ENCODE data around the gene DOCK7. TPM values are rescaled to one million over a fixed set of nuclear protein-coding genes. Genes with fewer than 3 reads are reported as not detected.
"Not testable (repeated sequence)": the region's sequence is repeated elsewhere in the genome, so short reads cannot be mapped to it uniquely, and the experiment has no call there.

Gene DOCK7
- total and polyA plus RNA-seq, 9 donors, result 12.7 to 43.1 (median 38.2) TPM

GRCh38 chr1:62588000-62588399 is 100.2 kb downstream of the DOCK7 start:
- no peaks in the 10 kb centered on the region for H3K27me3 ChIP-seq
- intact Hi-C loops (cut with DNase I), result no loop called here
- no peaks in the 10 kb centered on the region for H3K36me3 ChIP-seq
- no peaks in the 10 kb centered on the region for H3K9me3 ChIP-seq
- no peak for TF ChIP-seq POLR2A (IDR thresholded peaks at IDR 0.05)
- no peak for TF ChIP-seq EP300 (IDR thresholded peaks at IDR 0.05)
- no peak for TF ChIP-seq CTCF (IDR thresholded peaks at IDR 0.05)
- H3K4me3 ChIP-seq, result no peak overlapping the region
- no peaks in the 10 kb centered on the region for H3K4me1 ChIP-seq (ENCODE audit: insufficient read depth)
- H3K27ac ChIP-seq, result no peak overlapping the region
- DNase-seq, result no peak

GRCh38 chr1:62585469-62586155 is 102.6 kb downstream of the DOCK7 start:
- H3K27me3 ChIP-seq, result no peaks in the 10 kb centered on the region
- H3K4me1 ChIP-seq (ENCODE audit: insufficient read depth), result no peaks in the 10 kb centered on the region
- no peaks in the 10 kb centered on the region for H3K36me3 ChIP-seq
- H3K9me3 ChIP-seq, result no peaks in the 10 kb centered on the region
- whole genome bisulfite sequencing, 3 donors, result 29 to 53% (median 34%) methylated on average over 1 of the region's 1 CpG
- no peak for DNase-seq
- TF ChIP-seq CTCF (IDR thresholded peaks at IDR 0.05) (no peak), POLR2A (IDR thresholded peaks at IDR 0.05) (no peak), EP300 (IDR thresholded peaks at IDR 0.05) (no peak)
- H3K4me3 ChIP-seq, result no peak overlapping the region
- no peak overlapping the region for H3K27ac ChIP-seq
- intact Hi-C loops (cut with DNase I), result no loop called here

GRCh38 chr1:62573675-62574074 is 114.5 kb downstream of the DOCK7 start:
- WGBS, 3 donors, result 47 to 71% (median 59%) methylated on average over 2 of the region's 2 CpGs
- no peak for TF ChIP-seq CTCF (IDR thresholded peaks at IDR 0.05)
- no peak for TF ChIP-seq EP300 (IDR thresholded peaks at IDR 0.05)
- TF ChIP-seq POLR2A (IDR thresholded peaks at IDR 0.05), result no peak
- no peaks in the 10 kb centered on the region for H3K36me3 ChIP-seq
- H3K9me3 ChIP-seq, result no peaks in the 10 kb centered on the region
- H3K4me3 ChIP-seq, result no peak overlapping the region
- no peaks in the 10 kb centered on the region for H3K4me1 ChIP-seq (ENCODE audit: insufficient read depth)
- no peak for DNase-seq
- intact Hi-C loops (cut with DNase I), result no loop called here
- H3K27me3 ChIP-seq, result no peaks in the 10 kb centered on the region
- no peak overlapping the region for H3K27ac ChIP-seq

- DNase-seq, result no peak
- no peaks in the 10 kb centered on the region for H3K27me3 ChIP-seq
- intact Hi-C loops (cut with DNase I), result no loop called here
- no peak overlapping the region for H3K27ac ChIP-seq
- H3K9me3 ChIP-seq, result no peaks in the 10 kb centered on the region
- H3K36me3 ChIP-seq, result no peaks in the 10 kb centered on the region
- H3K4me1 ChIP-seq (ENCODE audit: insufficient read depth), result no peaks in the 10 kb centered on the region
- no peak overlapping the region for H3K4me3 ChIP-seq
- TF ChIP-seq POLR2A (IDR thresholded peaks at IDR 0.05), result no peak
- TF ChIP-seq CTCF (IDR thresholded peaks at IDR 0.05), result no peak
- no peak for TF ChIP-seq EP300 (IDR thresholded peaks at IDR 0.05)
Measured at GRCh38 chr1:62572476-62572875, 115.7 kb downstream of the DOCK7 start.

GRCh38 chr1:62571517-62571916 is 116.7 kb downstream of the DOCK7 start:
- DNase-seq; H3K27me3 ChIP-seq; intact Hi-C loops (cut with DNase I); H3K9me3 ChIP-seq; H3K4me1 ChIP-seq (ENCODE audit: insufficient read depth); H3K4me3 ChIP-seq; H3K27ac ChIP-seq; H3K36me3 ChIP-seq: not testable (repeated sequence)
- 93 to 96% (median 96%) methylated on average over 4 of the region's 4 CpGs for WGBS, 3 donors

- intact Hi-C loops (cut with DNase I); H3K36me3 ChIP-seq: not testable (repeated sequence)
- WGBS, 3 donors, result 75 to 92% (median 88%) methylated on average over 1 of the region's 1 CpG
Measured at GRCh38 chr1:62567926-62568325, 120.3 kb downstream of the DOCK7 start.

GRCh38 chr1:62567182-62567581 is 121.0 kb downstream of the DOCK7 start:
- DNase-seq; H3K36me3 ChIP-seq; H3K4me1 ChIP-seq (ENCODE audit: insufficient read depth); H3K27ac ChIP-seq; H3K4me3 ChIP-seq; H3K27me3 ChIP-seq; intact Hi-C loops (cut with DNase I); H3K9me3 ChIP-seq: not testable (repeated sequence)
- 97 to 100% (median 98%) methylated on average over 1 of the region's 1 CpG for WGBS, 3 donors

More at GRCh38 chr1:62567926-62568325, 120.3 kb downstream of the DOCK7 start:
- not testable (repeated sequence) for H3K27me3 ChIP-seq; H3K9me3 ChIP-seq; H3K27ac ChIP-seq; DNase-seq; H3K4me3 ChIP-seq; H3K4me1 ChIP-seq (ENCODE audit: insufficient read depth)

Data from ovary (tissue), 9 donors.